K562 (cell line): Measurements from ENCODE around the gene LDAH. TPM values are rescaled to one million over a fixed set of nuclear protein-coding genes. Genes with fewer than 3 reads are reported as not detected.
A peak's percentile ranks its signal among the peaks of the same experiment; 100 is the strongest.

Experiments used
- ATAC-seq: fragments of 200-7000 bp; cut with Tn5 transposase; 3 replicates; pipeline ENCODE4 v1.9.1; 2020; ENCODE audit warnings: moderate library complexity
- BruUV-seq: library from RNA; stranded (reverse); fragments of 400-500 nt; replicated peaks from 2 replicates; lab custom pipeline; 2021; lab: Mats Ljungman, UMichigan
- CTCF ChIA-PET: fragments of 300-600 bp; formaldehyde crosslinking; extraction: SDS; loops from one replicate; lab custom pipeline; 2021; ENCODE audit warnings: low intra/inter-chr PET ratio; lab: Yijun Ruan, JAX
- POLR2A ChIA-PET: fragments of 300-600, 350-650 bp; sonication (Branson Sonifier 250); formaldehyde crosslinking; extraction: SDS; loops from one replicate; lab custom pipeline; 2021; ENCODE audit warnings: antibody characterized with exemption, inconsistent platforms; lab: Yijun Ruan, JAX
- DNase-seq, 4 experiments: peaks; one replicate each; pipeline versions ENCODE4 v3.0.0 to v3.0.0-alpha.2; 2011 to 2018; ENCODE audit warnings: low spot score in 3 of 4, mixed read lengths in 3 of 4; ENCODE audit errors: extremely low read depth in 1 of 4
- FAIRE-seq: peaks from 2 replicates; lab custom pipeline; 2011; peaks lifted over from hg19 to GRCh38; lab: Jason Lieb, UNC
- H2AFZ ChIP-seq: 2 replicates; pipeline ENCODE4 v1.6.0; 2011; ENCODE audit warnings: low read depth, low read length, control low read depth, inconsistent platforms
- H3K27ac ChIP-seq: fragments of 200-600 bp; 3 replicates; pipeline ENCODE4 v1.8.0; 2011; ENCODE audit warnings: low read depth, mild to moderate bottlenecking, control low read depth, inconsistent platforms, low read length, moderate library complexity, mixed read lengths; ENCODE audit errors: extremely low read depth
- H3K27me3 ChIP-seq, 2 experiments: fragments of 300-600 bp in 1 of 2; 2 replicates in 1 of 2; 3 replicates in 1 of 2; pipeline versions ENCODE4 v1.6.0 to v1.8.0; 2011; ENCODE audit warnings: inconsistent platforms in 2 of 2, low read length in 2 of 2, mild to moderate bottlenecking in 1 of 2, mixed read lengths in 1 of 2, moderate library complexity in 1 of 2; ENCODE audit not compliant: control insufficient read depth in 2 of 2, insufficient read depth in 2 of 2
- H3K36me3 ChIP-seq: fragments of 300-600 bp; 3 replicates; pipeline ENCODE4 v1.8.0; 2011; ENCODE audit warnings: mild to moderate bottlenecking, low read length, inconsistent platforms; ENCODE audit not compliant: control insufficient read depth, insufficient read depth
- H3K4me1 ChIP-seq, 2 experiments: fragments of 200-600 bp in 1 of 2; replicated peaks in 1 of 2; 2 replicates in 1 of 2; 3 replicates in 1 of 2; pipeline versions ENCODE4 v1.5.1 to v1.8.0; 2011; ENCODE audit warnings: inconsistent platforms in 2 of 2, low read length in 2 of 2, mild to moderate bottlenecking in 1 of 2, mixed read lengths in 1 of 2, moderate library complexity in 1 of 2; ENCODE audit not compliant: control insufficient read depth in 2 of 2, insufficient read depth in 2 of 2
- H3K4me2 ChIP-seq: 2 replicates; pipeline ENCODE4 v1.6.1; 2011; ENCODE audit warnings: low read length, control low read depth, inconsistent platforms, mixed read lengths; ENCODE audit not compliant: insufficient read depth
- H3K4me3 ChIP-seq: fragments of 200-600 bp; sonication (generic), shearing (Covaris generic); 2 replicates; pipeline ENCODE4 v1.5.1; 2016; ENCODE audit warnings: control low read depth, inconsistent platforms
- H3K79me2 ChIP-seq: fragments of 200-600 bp; 3 replicates; pipeline ENCODE4 v1.8.0; 2011; ENCODE audit warnings: low read length, inconsistent platforms; ENCODE audit not compliant: control insufficient read depth, insufficient read depth
- H3K9ac ChIP-seq, 2 experiments: 2 replicates each; pipeline versions ENCODE4 v1.6.0 to v1.6.1; 2011; ENCODE audit warnings: low read depth in 2 of 2, low read length in 2 of 2, control low read depth in 1 of 2, inconsistent platforms in 1 of 2, mild to moderate bottlenecking in 1 of 2, mixed read lengths in 1 of 2; ENCODE audit not compliant: insufficient read depth in 1 of 2
- H3K9me1 ChIP-seq: one replicate; pipeline ENCODE4 v1.6.0; 2011; ENCODE audit warnings: inconsistent platforms, mild to moderate bottlenecking, low read length, moderate library complexity; ENCODE audit not compliant: control insufficient read depth, insufficient read depth
- H3K9me3 ChIP-seq: replicated peaks from 2 replicates; pipeline ENCODE4 v1.5.1; 2011; ENCODE audit warnings: low read depth, low read length, inconsistent platforms; ENCODE audit not compliant: control insufficient read depth, insufficient read depth
- H4K20me1 ChIP-seq: replicated peaks from 2 replicates; pipeline ENCODE4 v1.6.1; 2011; ENCODE audit warnings: low read length, inconsistent platforms, mixed read lengths; ENCODE audit not compliant: control insufficient read depth, insufficient read depth
- E2F3 ChIP-seq: fragments of 250-450 bp; sonication (Bioruptor Pico); IDR thresholded peaks from 2 replicates; pipeline ENCODE4 v1.4.0; 2020; ENCODE audit warnings: mild to moderate bottlenecking
- RUNX1 ChIP-seq: sonication (generic); IDR thresholded peaks from 2 replicates; pipeline ENCODE4 v1.6.1; 2016; ENCODE audit warnings: antibody characterized with exemption, low read depth
- U2AF2 ChIP-seq: fragments of 200-400 bp; formaldehyde crosslinking; optimal IDR thresholded peaks from 2 replicates; pipeline ENCODE3; 2017; ENCODE audit warnings: low read depth, mild to moderate bottlenecking, low read length
- ZNF212 ChIP-seq: fragments of 450-650 bp; formaldehyde crosslinking; IDR thresholded peaks from 2 replicates; pipeline ENCODE4 v1.4.0; 2020; ENCODE audit warnings: mild to moderate bottlenecking
- ZNF589 ChIP-seq: fragments of 200-800 bp; sonication (Bioruptor generic); IDR thresholded peaks from 2 replicates; pipeline ENCODE4 v1.6.1; 2016; ENCODE audit warnings: low read depth, missing genetic modification characterization, missing compliant biosample characterization
- WGBS: fragments of 100-300 bp; shearing (Covaris generic); methylation state at CpG from one replicate; pipeline ENCODE4 v1.1.6; 2016; ENCODE audit warnings: low coverage, mixed read lengths; ENCODE audit not compliant: insufficient coverage; ENCODE audit errors: missing lambda C conversion rate; 5-methylcytosine and 5-hydroxymethylcytosine counted together
- in situ Hi-C: fragments of 300-500 bp; cut with MboI; formaldehyde crosslinking; loops from 4 replicates; pipeline ENCODE4 v1.15.0; 2018; ENCODE audit warnings: inconsistent platforms, mixed read lengths
- intact Hi-C: fragments of 100-400 bp; cut with micrococcal nuclease; formaldehyde crosslinking; loops from 2 replicates; pipeline ENCODE4 v1.14.2; 2022
- polyA plus RNA-seq, 8 experiments: library from polyadenylated mRNA; depleted of rRNA in 4 of 8; stranded (reverse) in 5 of 8; unstranded in 3 of 8; fragments of >200 nt; fragmentation: Nextera tagmentation in 2 of 8; fragmentation: Illumina TruSeq in 1 of 8; extraction: Ambion mirVana in 2 of 8; extraction: Trizol in 1 of 8; gene quantifications; 2 replicates each; pipeline versions ENCODE4 v1.2.1 to v1.2.3, GENCODE V29; 2011 to 2014; ENCODE audit warnings: inconsistent platforms in 1 of 8, missing spikeins in 1 of 8
- total RNA-seq, 7 experiments: library from RNA; depleted of rRNA in 6 of 7; stranded (reverse); fragments of >200 nt in 6 of 7; fragmentation: Illumina TruSeq in 2 of 7; extraction: Trizol in 2 of 7; gene quantifications; 2 replicates each; pipeline versions ENCODE4 v1.2.1 to v1.2.3, GENCODE V29; 2011 to 2021; ENCODE audit warnings: low replicate concordance in 1 of 7
- TF ChIP-seq, protein P1 (sequence below): sonication (generic); formaldehyde crosslinking; IDR thresholded peaks from 2 replicates; pipeline ENCODE4 v1.8.0; 2022; ENCODE audit warnings: missing genetic modification reagents, mild to moderate bottlenecking, borderline replicate concordance
- TF ChIP-seq, protein P2 (sequence below): sonication (generic); formaldehyde crosslinking; IDR thresholded peaks from 2 replicates; pipeline ENCODE4 v1.8.1; 2023; ENCODE audit warnings: mild to moderate bottlenecking, missing genetic modification reagents

The LDAH gene
- total and polyA plus RNA-seq, 9 of the 15 experiments (the other 6 are each of a cell fraction or from before 2014, with no cell fraction given), result 22.3 to 60.1 (median 40.0) TPM

DNA sequence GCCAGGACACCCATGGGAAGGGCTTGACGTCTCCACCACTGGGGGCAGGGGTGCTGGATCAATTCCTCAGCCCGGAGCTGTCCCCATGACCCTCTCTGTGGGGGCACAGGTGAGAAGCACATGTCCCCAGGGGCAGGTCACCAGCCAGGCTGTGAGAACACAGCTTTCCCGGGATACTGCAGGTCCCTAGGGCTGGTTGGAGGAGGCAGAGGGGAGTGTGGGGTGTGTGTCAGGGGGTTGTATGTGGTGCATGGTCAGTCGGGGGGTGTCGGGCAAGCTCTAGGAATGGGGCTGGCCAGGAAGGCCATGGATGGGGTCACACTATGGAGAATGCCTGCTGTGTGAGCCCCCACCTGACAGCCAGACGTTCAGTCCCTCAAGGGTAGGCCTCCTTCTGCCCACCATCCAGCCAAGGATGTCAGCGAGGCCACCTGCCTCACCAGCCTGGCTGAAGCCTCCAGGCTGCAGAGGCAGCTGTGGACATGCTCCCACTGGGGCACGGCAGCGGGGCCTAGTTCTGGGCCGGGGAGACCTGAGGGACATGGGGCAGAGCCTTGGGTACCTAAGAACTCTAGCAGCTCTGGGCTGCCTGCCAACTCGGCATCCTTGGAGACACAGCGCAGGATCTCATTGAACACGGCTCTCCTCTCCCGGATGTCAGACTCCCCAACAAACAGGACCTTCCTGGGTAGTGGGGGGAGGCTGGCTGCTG, 182.3 kb downstream of the LDAH start:
- Histone ChIP-seq H3K4me2 (no peak overlapping the region), H3K4me1 (peaks cover 7 to 23% of the 10 kb centered on the region in 2 experiments; a peak in 4 of 5 replicates), H3K79me2 (no peaks in the 10 kb centered on the region), H3K36me3 (no peaks in the 10 kb centered on the region), H4K20me1 (no peaks in the 10 kb centered on the region), H3K4me3 (no peak overlapping the region), H3K9me1 (no peaks in the 10 kb centered on the region), H3K9me3 (no peaks in the 10 kb centered on the region), H2AFZ (no peak overlapping the region), H3K9ac (peak overlapping the region in 1 of 2 experiments; percentile 21; a peak in 1 of 4 replicates), H3K27ac (no peak overlapping the region), H3K27me3 (no peaks in the 10 kb centered on the region)
- no TSS peak for BruUV-seq
- in situ Hi-C loops, result no loop called here
- 39% methylated on average over 14 of the region's 14 CpGs for WGBS
- FAIRE-seq (no peak), DNase-seq (no peak), ATAC-seq (no peak)
- intact Hi-C loops, result no loop called here
- ChIA-PET CTCF (no interaction called here), POLR2A (interaction anchor here (0.6 to 2.1 kb wide), 2 partner anchors 195 to 749 kb away, joined by 3 to 4 read pairs; no protein-coding TSS in a partner anchor)
- TF ChIP-seq, protein P1, sequence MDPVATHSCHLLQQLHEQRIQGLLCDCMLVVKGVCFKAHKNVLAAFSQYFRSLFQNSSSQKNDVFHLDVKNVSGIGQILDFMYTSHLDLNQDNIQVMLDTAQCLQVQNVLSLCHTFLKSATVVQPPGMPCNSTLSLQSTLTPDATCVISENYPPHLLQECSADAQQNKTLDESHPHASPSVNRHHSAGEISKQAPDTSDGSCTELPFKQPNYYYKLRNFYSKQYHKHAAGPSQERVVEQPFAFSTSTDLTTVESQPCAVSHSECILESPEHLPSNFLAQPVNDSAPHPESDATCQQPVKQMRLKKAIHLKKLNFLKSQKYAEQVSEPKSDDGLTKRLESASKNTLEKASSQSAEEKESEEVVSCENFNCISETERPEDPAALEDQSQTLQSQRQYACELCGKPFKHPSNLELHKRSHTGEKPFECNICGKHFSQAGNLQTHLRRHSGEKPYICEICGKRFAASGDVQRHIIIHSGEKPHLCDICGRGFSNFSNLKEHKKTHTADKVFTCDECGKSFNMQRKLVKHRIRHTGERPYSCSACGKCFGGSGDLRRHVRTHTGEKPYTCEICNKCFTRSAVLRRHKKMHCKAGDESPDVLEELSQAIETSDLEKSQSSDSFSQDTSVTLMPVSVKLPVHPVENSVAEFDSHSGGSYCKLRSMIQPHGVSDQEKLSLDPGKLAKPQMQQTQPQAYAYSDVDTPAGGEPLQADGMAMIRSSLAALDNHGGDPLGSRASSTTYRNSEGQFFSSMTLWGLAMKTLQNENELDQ (CRISPR knock-in tag), result no peak
- TF ChIP-seq, protein P2, sequence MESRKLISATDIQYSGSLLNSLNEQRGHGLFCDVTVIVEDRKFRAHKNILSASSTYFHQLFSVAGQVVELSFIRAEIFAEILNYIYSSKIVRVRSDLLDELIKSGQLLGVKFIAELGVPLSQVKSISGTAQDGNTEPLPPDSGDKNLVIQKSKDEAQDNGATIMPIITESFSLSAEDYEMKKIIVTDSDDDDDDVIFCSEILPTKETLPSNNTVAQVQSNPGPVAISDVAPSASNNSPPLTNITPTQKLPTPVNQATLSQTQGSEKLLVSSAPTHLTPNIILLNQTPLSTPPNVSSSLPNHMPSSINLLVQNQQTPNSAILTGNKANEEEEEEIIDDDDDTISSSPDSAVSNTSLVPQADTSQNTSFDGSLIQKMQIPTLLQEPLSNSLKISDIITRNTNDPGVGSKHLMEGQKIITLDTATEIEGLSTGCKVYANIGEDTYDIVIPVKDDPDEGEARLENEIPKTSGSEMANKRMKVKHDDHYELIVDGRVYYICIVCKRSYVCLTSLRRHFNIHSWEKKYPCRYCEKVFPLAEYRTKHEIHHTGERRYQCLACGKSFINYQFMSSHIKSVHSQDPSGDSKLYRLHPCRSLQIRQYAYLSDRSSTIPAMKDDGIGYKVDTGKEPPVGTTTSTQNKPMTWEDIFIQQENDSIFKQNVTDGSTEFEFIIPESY (CRISPR knock-in tag), result no peak
- TF ChIP-seq ZNF589 (CRISPR knock-in tag) (no peak), E2F3 (CRISPR knock-in tag) (no peak), RUNX1 (no peak), ZNF212 (no peak), U2AF2 (no peak)
